ENCODE data around the gene TSSC4.

DNA sequence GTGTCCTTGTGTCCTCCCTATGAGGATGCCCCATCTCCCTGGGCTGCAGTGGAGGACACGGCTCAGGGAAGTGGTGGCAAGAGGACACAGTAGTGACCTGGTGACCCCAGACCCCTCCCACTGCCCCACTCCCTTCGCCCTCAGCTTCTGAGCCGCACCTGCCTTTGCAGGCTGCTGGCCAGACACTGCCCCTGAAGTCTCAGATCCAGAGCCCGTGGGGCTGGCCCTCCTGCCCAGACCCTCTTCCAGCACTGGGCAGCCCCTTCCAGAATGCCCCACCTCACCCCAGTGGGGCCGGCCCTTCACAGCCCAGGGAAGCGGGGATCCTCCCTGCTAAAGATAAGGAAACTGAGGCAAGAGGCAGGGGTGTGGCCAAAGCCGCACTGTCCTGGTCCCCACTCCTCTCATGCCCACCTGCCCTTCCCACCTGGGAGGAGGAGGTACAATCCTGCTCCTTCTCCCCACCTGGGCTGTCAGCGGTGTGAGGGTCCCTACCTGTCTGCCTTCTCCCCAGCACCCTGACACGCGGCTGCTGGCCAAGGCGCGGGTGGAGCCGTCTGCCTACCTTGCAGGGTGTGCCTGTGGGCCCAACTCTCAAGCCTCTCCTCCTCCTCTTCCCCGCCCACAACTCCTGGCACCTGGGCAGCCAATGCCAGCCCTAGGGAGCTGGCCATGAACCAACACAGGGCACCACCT lies 26.4 kb downstream of the TSSC4 start:
- TF ChIP-seq CEBPB (IDR thresholded peaks at IDR 0.05; ENCODE audit: low read depth) (no peak), TCF7L2 (IDR thresholded peaks at IDR 0.05; ENCODE audit: borderline replicate concordance, extremely low read depth, insufficient read depth, insufficient read length) (no peak), POLR2AphosphoS5 (IDR thresholded peaks at IDR 0.05; ENCODE audit: low read depth, low read length) (no peak), ZFX (IDR thresholded peaks at IDR 0.05) (no peak), POLR2A (IDR thresholded peaks at IDR 0.05; ENCODE audit: borderline replicate concordance, extremely low read depth, insufficient read depth, insufficient read length) (no peak), RAD21 (IDR thresholded peaks at IDR 0.05; ENCODE audit: low read depth) (no peak), SIN3A (IDR thresholded peaks at IDR 0.05; ENCODE audit: low read depth) (no peak), REST (IDR thresholded peaks at IDR 0.05; ENCODE audit: low read depth) (no peak), JUND (IDR thresholded peaks at IDR 0.05) (no peak)
- TF ChIP-seq, protein P1, sequence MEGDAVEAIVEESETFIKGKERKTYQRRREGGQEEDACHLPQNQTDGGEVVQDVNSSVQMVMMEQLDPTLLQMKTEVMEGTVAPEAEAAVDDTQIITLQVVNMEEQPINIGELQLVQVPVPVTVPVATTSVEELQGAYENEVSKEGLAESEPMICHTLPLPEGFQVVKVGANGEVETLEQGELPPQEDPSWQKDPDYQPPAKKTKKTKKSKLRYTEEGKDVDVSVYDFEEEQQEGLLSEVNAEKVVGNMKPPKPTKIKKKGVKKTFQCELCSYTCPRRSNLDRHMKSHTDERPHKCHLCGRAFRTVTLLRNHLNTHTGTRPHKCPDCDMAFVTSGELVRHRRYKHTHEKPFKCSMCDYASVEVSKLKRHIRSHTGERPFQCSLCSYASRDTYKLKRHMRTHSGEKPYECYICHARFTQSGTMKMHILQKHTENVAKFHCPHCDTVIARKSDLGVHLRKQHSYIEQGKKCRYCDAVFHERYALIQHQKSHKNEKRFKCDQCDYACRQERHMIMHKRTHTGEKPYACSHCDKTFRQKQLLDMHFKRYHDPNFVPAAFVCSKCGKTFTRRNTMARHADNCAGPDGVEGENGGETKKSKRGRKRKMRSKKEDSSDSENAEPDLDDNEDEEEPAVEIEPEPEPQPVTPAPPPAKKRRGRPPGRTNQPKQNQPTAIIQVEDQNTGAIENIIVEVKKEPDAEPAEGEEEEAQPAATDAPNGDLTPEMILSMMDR (IDR thresholded peaks at IDR 0.05 in 2 of 3, conservative IDR thresholded peaks at IDR 0.05 in 1 of 3; ENCODE audit: borderline replicate concordance in 1 of 3, insufficient read depth in 1 of 3, low read depth in 2 of 3, low read length in 2 of 3) = no peak
- TF ChIP-seq, protein P2, sequence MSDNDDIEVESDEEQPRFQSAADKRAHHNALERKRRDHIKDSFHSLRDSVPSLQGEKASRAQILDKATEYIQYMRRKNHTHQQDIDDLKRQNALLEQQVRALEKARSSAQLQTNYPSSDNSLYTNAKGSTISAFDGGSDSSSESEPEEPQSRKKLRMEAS (IDR thresholded peaks at IDR 0.05) = no peak

Data from HCT116 (cell line).